Measurements from ENCODE around the gene AADAT. TPM values are rescaled to one million over a fixed set of nuclear protein-coding genes. Genes with fewer than 3 reads are reported as not detected.

AADAT gene
- total and polyA plus RNA-seq, 2 of the 8 experiments (the other 6 are each of a cell fraction or from before 2014, with no cell fraction given): 6.1 to 7.7 TPM

GRCh38 chr4:170111085-170111484, 21.3 kb upstream of the AADAT start:
- Histone ChIP-seq H4K5ac (ENCODE audit: insufficient read length, low read depth, low read length) (no peak overlapping the region), H3K4ac (replicated peaks; ENCODE audit: insufficient read length, low read depth, low read length) (no peak overlapping the region), H3K79me1 (ENCODE audit: low read depth, low read length) (no peaks in the 10 kb centered on the region), H3K23me2 (ENCODE audit: low read depth, low read length) (no peaks in the 10 kb centered on the region), H3K79me2 (ENCODE audit: control insufficient read depth in 1 of 2, insufficient read depth in 2 of 2, low read length in 2 of 2) (no peaks in the 10 kb centered on the region), H3K18ac (ENCODE audit: extremely low read depth, low read length) (no peak overlapping the region), H3K56ac (replicated peaks; ENCODE audit: insufficient read length, low read depth, low read length) (no peak overlapping the region), H3K27me3 (replicated peaks in 1 of 4; ENCODE audit: control insufficient read depth in 3 of 4, extremely low read depth in 1 of 4, insufficient read depth in 3 of 4, low read length in 3 of 4) (no peaks in the 10 kb centered on the region), H3K4me3 (ENCODE audit: extremely low read depth in 1 of 4, insufficient read depth in 2 of 4, low read depth in 3 of 4, low read length in 4 of 4) (no peak overlapping the region), H3K9me3 (ENCODE audit: insufficient read depth in 2 of 2, low read depth in 1 of 2, low read length in 1 of 2) (0 out of 4 replicates have a peak, but pooled peaks cover 0 to under 1% of the 10 kb centered on the region in 2 experiments), H4K91ac (replicated peaks; ENCODE audit: insufficient read length, low read length) (no peak overlapping the region), H2BK12ac (ENCODE audit: low read depth, low read length) (no peak overlapping the region; the same call in 1 of the 2 replicates), H3K4me2 (ENCODE audit: insufficient read depth in 1 of 2, low read depth in 2 of 2, low read length in 2 of 2) (peak overlapping the region in 1 of 2 experiments; percentile 38; a peak in 2 of 4 replicates), H2BK15ac (ENCODE audit: low read length) (no peak overlapping the region), H3K14ac (ENCODE audit: insufficient read length) (no peak overlapping the region), H3K36me3 (ENCODE audit: control insufficient read depth in 2 of 4, insufficient read depth in 4 of 4, low read length in 3 of 4) (no peaks in the 10 kb centered on the region), H2BK20ac (ENCODE audit: low read length) (no peak overlapping the region), H2BK5ac (ENCODE audit: low read depth, low read length) (no peak overlapping the region), H4K8ac (ENCODE audit: extremely low read depth, insufficient read depth, low read length) (no peak overlapping the region), H2BK120ac (replicated peaks; ENCODE audit: low read depth, low read length) (no peak overlapping the region), H3K27ac (ENCODE audit: low read depth, low read length) (no peak overlapping the region), H2AK5ac (ENCODE audit: low read depth, low read length) (no peak overlapping the region), H2AFZ (ENCODE audit: low read length) (no peak overlapping the region), H3K23ac (ENCODE audit: insufficient read length) (no peak overlapping the region), H3K4me1 (replicated peaks in 1 of 4; ENCODE audit: control insufficient read depth in 3 of 4, insufficient read depth in 4 of 4, low read length in 3 of 4) (peaks cover 3 to 14% (median 8%) of the 10 kb centered on the region in 4 experiments; a peak in 6 of 7 replicates), H4K20me1 (replicated peaks in 1 of 2; ENCODE audit: control insufficient read depth in 1 of 2, insufficient read depth in 2 of 2, low read length in 2 of 2) (no peaks in the 10 kb centered on the region), H3K9ac (replicated peaks in 1 of 4; ENCODE audit: extremely low read depth in 1 of 4, low read depth in 3 of 4, low read length in 3 of 4) (no peak overlapping the region)
- WGBS, 2 experiments (ENCODE audit: extremely low coverage in 1 of 2, insufficient coverage in 1 of 2, insufficient read length in 1 of 2, insufficient replicate concordance in 2 of 2, low coverage in 1 of 2, low lambda C conversion rate in 2 of 2, missing lambda C conversion rate in 1 of 2): 82% methylated on average over 2 of the region's 2 CpGs; no CpG with 5 or more reads in 1 of the 2 experiments
- FAIRE-seq: no peak
- TF ChIP-seq, protein P1, sequence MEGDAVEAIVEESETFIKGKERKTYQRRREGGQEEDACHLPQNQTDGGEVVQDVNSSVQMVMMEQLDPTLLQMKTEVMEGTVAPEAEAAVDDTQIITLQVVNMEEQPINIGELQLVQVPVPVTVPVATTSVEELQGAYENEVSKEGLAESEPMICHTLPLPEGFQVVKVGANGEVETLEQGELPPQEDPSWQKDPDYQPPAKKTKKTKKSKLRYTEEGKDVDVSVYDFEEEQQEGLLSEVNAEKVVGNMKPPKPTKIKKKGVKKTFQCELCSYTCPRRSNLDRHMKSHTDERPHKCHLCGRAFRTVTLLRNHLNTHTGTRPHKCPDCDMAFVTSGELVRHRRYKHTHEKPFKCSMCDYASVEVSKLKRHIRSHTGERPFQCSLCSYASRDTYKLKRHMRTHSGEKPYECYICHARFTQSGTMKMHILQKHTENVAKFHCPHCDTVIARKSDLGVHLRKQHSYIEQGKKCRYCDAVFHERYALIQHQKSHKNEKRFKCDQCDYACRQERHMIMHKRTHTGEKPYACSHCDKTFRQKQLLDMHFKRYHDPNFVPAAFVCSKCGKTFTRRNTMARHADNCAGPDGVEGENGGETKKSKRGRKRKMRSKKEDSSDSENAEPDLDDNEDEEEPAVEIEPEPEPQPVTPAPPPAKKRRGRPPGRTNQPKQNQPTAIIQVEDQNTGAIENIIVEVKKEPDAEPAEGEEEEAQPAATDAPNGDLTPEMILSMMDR (IDR thresholded peaks at IDR 0.05; ENCODE audit: control extremely low read depth in 1 of 3, insufficient read depth in 1 of 3, low read depth in 1 of 3, low read length in 3 of 3): no peak
- TF ChIP-seq YY1 (IDR thresholded peaks at IDR 0.05; ENCODE audit: low read depth, low read length): peak; percentile 61; the same call in 1 of the 2 replicates
- POLR2A ChIA-PET (ENCODE audit: partially characterized antibody): no interaction called here
- DNase-seq (ENCODE audit: low read depth in 1 of 2, low spot score in 2 of 2): no peak
- CTCF ChIA-PET (ENCODE audit: partially characterized antibody): interaction anchor here (0.8 to 1.5 kb wide), 4 partner anchors 9 to 91 kb away, joined by 3 to 7 read pairs (median 4); partner anchors contain the start of gene AADAT

Measured in H1 (cell line).